ENCODE measurements around the gene PPP1R15A. TPM values are rescaled to one million over a fixed set of nuclear protein-coding genes. Genes with fewer than 3 reads are reported as not detected.
"Not testable (repeated sequence)": the region's sequence is repeated elsewhere in the genome, so short reads cannot be mapped to it uniquely, and the experiment has no call there.

PPP1R15A gene
- 80.4 TPM for polyA plus RNA-seq (2013, experiment 1 of 2; ENCODE audit: insufficient read length)
- 58.1 TPM for polyA plus RNA-seq (2013, experiment 2 of 2; ENCODE audit: insufficient read length)

GRCh38 chr19:48872182-48872883, at the start of gene PPP1R15A:
Gene PPP1R15A (plus strand): TSS chr19:48872421. CDS start chr19:48873234, 813 bp downstream.
- peak; percentile 95 for DNase-seq

- DNase-seq, result no peak
Observed at GRCh38 chr19:48822514-48822913, 49.7 kb upstream of the PPP1R15A start.

- no peak for DNase-seq
Observed at GRCh38 chr19:48826606-48827020, 45.6 kb upstream of the PPP1R15A start.

GRCh38 chr19:48830088-48830487, 42.1 kb upstream of the PPP1R15A start:
- DNase-seq, result no peak

GRCh38 chr19:48830965-48831364, 41.3 kb upstream of the PPP1R15A start:
- DNase-seq, result no peak

- no peak for DNase-seq
Observed at GRCh38 chr19:48833049-48833448, 39.2 kb upstream of the PPP1R15A start.

GRCh38 chr19:48833977-48834376, 38.2 kb upstream of the PPP1R15A start:
- no peak for DNase-seq

- DNase-seq, result peak; percentile 81
Observed at GRCh38 chr19:48835734-48836088, 36.5 kb upstream of the PPP1R15A start.

GRCh38 chr19:48836089-48837017, 35.9 kb upstream of the PPP1R15A start, which contains the start of gene HSD17B14:
Gene HSD17B14 (minus strand): TSS chr19:48836491. CDS start chr19:48836411, 80 bp downstream.
- peak; percentile 66 for DNase-seq

- DNase-seq, result peak; percentile 95
Observed at GRCh38 chr19:48837051-48837524, 35.1 kb upstream of the PPP1R15A start.

- no peak for DNase-seq
Observed at GRCh38 chr19:48837687-48838086, 34.5 kb upstream of the PPP1R15A start.

- DNase-seq, result no peak
Observed at GRCh38 chr19:48841047-48841446, 31.2 kb upstream of the PPP1R15A start.

- no peak for DNase-seq
Observed at GRCh38 chr19:48841571-48841970, 30.6 kb upstream of the PPP1R15A start.

GRCh38 chr19:48842789-48843162, 29.4 kb upstream of the PPP1R15A start:
- DNase-seq, result peak; percentile 52

- peak; percentile 73 for DNase-seq
Observed at GRCh38 chr19:48844472-48844871, 27.7 kb upstream of the PPP1R15A start.

GRCh38 chr19:48845384-48845783, 26.8 kb upstream of the PPP1R15A start:
- DNase-seq, result no peak

GRCh38 chr19:48846659-48847058, 25.6 kb upstream of the PPP1R15A start:
- DNase-seq, result not testable (repeated sequence)

GRCh38 chr19:48852292-48852691, 19.9 kb upstream of the PPP1R15A start:
- DNase-seq, result no peak

GRCh38 chr19:48853483-48853882, 18.7 kb upstream of the PPP1R15A start:
- DNase-seq, result no peak

- no peak for DNase-seq
Observed at GRCh38 chr19:48854103-48854502, 18.1 kb upstream of the PPP1R15A start.

GRCh38 chr19:48856921-48857320, 15.3 kb upstream of the PPP1R15A start:
- DNase-seq, result no peak

- DNase-seq, result no peak
Observed at GRCh38 chr19:48858984-48859710, 13.1 kb upstream of the PPP1R15A start.

All from fibroblast of skin of back (primary cell).